Parathyroid adenoma (tissue), 2 donors: ENCODE data around the gene PLEKHA6.

Experiments used
- H2AFZ ChIP-seq: fragments of 300-600 bp; sonication (generic); one replicate; pipeline ENCODE4 v1.7.0; 2017; ENCODE audit warnings: antibody characterized with exemption, mild to moderate bottlenecking
- H3K27ac ChIP-seq: fragments of 300-600 bp; sonication (generic); one replicate; pipeline ENCODE4 v1.7.0; 2017
- H3K27me3 ChIP-seq: fragments of 300-600 bp; sonication (generic); one replicate; pipeline ENCODE4 v1.7.0; 2017; ENCODE audit warnings: low read length; ENCODE audit not compliant: control insufficient read depth, insufficient read depth
- H3K36me3 ChIP-seq: fragments of 300-600 bp; sonication (generic); one replicate; pipeline ENCODE4 v1.7.0; 2017; ENCODE audit warnings: low read length; ENCODE audit not compliant: control insufficient read depth, insufficient read depth
- H3K4me1 ChIP-seq: fragments of 300-600 bp; sonication (generic); one replicate; pipeline ENCODE4 v1.7.0; 2017; ENCODE audit warnings: control low read depth
- H3K4me2 ChIP-seq: fragments of 300-600 bp; sonication (generic); one replicate; pipeline ENCODE4 v1.7.0; 2017; ENCODE audit warnings: low read length
- H3K4me3 ChIP-seq: fragments of 300-600 bp; sonication (generic); one replicate; pipeline ENCODE4 v1.7.0; 2017; ENCODE audit warnings: low read depth, low read length
- H3K79me2 ChIP-seq: fragments of 300-600 bp; sonication (generic); one replicate; pipeline ENCODE4 v1.7.0; 2017; ENCODE audit warnings: control low read depth
- H3K9ac ChIP-seq: fragments of 300-600 bp; sonication (generic); one replicate; pipeline ENCODE4 v1.7.0; 2017; ENCODE audit warnings: mild to moderate bottlenecking
- H3K9me3 ChIP-seq: fragments of 300-600 bp; sonication (generic); one replicate; pipeline ENCODE4 v1.7.0; 2017; ENCODE audit warnings: low read length; ENCODE audit not compliant: control insufficient read depth
- CTCF ChIP-seq: fragments of 300-600 bp; sonication (generic); IDR thresholded peaks from one replicate; pipeline ENCODE4 v1.7.0; 2017; ENCODE audit warnings: antibody characterized with exemption, mild to moderate bottlenecking
- donor health status: primary hyperparathyroidism.

Gene PLEKHA6

GRCh38 chr1:204280099-204280961 lies 79.4 kb downstream of the PLEKHA6 start:
- Histone ChIP-seq H3K36me3 (no peaks in the 10 kb centered on the region), H3K79me2 (no peaks in the 10 kb centered on the region), H3K4me3 (no peak overlapping the region), H3K4me1 (peaks cover 5% of the 10 kb centered on the region), H3K27me3 (no peaks in the 10 kb centered on the region), H3K27ac (no peak overlapping the region), H2AFZ (no peak overlapping the region), H3K9ac (no peak overlapping the region), H3K9me3 (no peaks in the 10 kb centered on the region), H3K4me2 (no peak overlapping the region)
- no peak for TF ChIP-seq CTCF

GRCh38 chr1:204278958-204279357 lies 80.8 kb downstream of the PLEKHA6 start:
- no peak for TF ChIP-seq CTCF
- peaks cover 8% of the 10 kb centered on the region for H3K4me1 ChIP-seq
- no peaks in the 10 kb centered on the region for H3K27me3 ChIP-seq
- H3K27ac ChIP-seq: no peak overlapping the region
- no peaks in the 10 kb centered on the region for H3K79me2 ChIP-seq
- H3K9ac ChIP-seq: no peak overlapping the region
- H3K4me3 ChIP-seq: no peak overlapping the region
- no peaks in the 10 kb centered on the region for H3K9me3 ChIP-seq
- no peak overlapping the region for H3K4me2 ChIP-seq
- H2AFZ ChIP-seq: no peak overlapping the region
- no peaks in the 10 kb centered on the region for H3K36me3 ChIP-seq

- Histone ChIP-seq H3K36me3 (no peaks in the 10 kb centered on the region), H3K4me1 (peaks cover 8% of the 10 kb centered on the region), H2AFZ (no peak overlapping the region), H3K79me2 (no peaks in the 10 kb centered on the region), H3K9ac (no peak overlapping the region), H3K27me3 (no peaks in the 10 kb centered on the region), H3K27ac (no peak overlapping the region), H3K4me2 (no peak overlapping the region), H3K4me3 (no peak overlapping the region), H3K9me3 (no peaks in the 10 kb centered on the region)
- TF ChIP-seq CTCF: no peak
Observed at GRCh38 chr1:204278251-204278650, 81.5 kb downstream of the PLEKHA6 start.

GRCh38 chr1:204277563-204278219 lies 82.0 kb downstream of the PLEKHA6 start:
- H3K27ac ChIP-seq: no peak overlapping the region
- TF ChIP-seq CTCF: no peak

More at GRCh38 chr1:204277563-204278219, 82.0 kb downstream of the PLEKHA6 start:
- no peaks in the 10 kb centered on the region for H3K36me3 ChIP-seq
- peaks cover 8% of the 10 kb centered on the region for H3K4me1 ChIP-seq
- no peaks in the 10 kb centered on the region for H3K9me3 ChIP-seq
- H2AFZ ChIP-seq: no peak overlapping the region
- no peaks in the 10 kb centered on the region for H3K79me2 ChIP-seq
- H3K4me2 ChIP-seq: no peak overlapping the region
- H3K27me3 ChIP-seq: no peaks in the 10 kb centered on the region
- no peak overlapping the region for H3K4me3 ChIP-seq
- no peak overlapping the region for H3K9ac ChIP-seq
